ENCODE results near the gene RELN. TPM values are rescaled to one million over a fixed set of nuclear protein-coding genes. Genes with fewer than 3 reads are reported as not detected.

The RELN gene
- total RNA-seq, 1 donor from 2014 or later: not detected

GRCh38 chr7:103683348-103683747, 306.1 kb downstream of the RELN start:
- H3K4me3 Mint-ChIP-seq: no peak overlapping the region
- POLR2A ChIA-PET: no interaction called here
- ATAC-seq (ENCODE audit: low read depth): no peak
- intact Hi-C loops (cut with micrococcal nuclease): no loop called here
- DNase-seq: no peak
- H3K27ac Mint-ChIP-seq: no peak overlapping the region
- no peaks in the 10 kb centered on the region for H3K27me3 Mint-ChIP-seq
- CTCF ChIA-PET: no interaction called here
- no peaks in the 10 kb centered on the region for H3K36me3 Mint-ChIP-seq (ENCODE audit: low read depth)
- no peak for TF ChIP-seq CTCF (IDR thresholded peaks at IDR 0.05)
- H3K4me1 Mint-ChIP-seq: no peaks in the 10 kb centered on the region
- no peaks in the 10 kb centered on the region for H3K9me3 Mint-ChIP-seq

- CTCF ChIA-PET: no interaction called here
- no peaks in the 10 kb centered on the region for H3K27me3 Mint-ChIP-seq
- H3K4me1 Mint-ChIP-seq: no peaks in the 10 kb centered on the region
- DNase-seq (no peak), ATAC-seq (ENCODE audit: low read depth) (no peak)
- no peaks in the 10 kb centered on the region for H3K36me3 Mint-ChIP-seq (ENCODE audit: low read depth)
- intact Hi-C loops (cut with micrococcal nuclease): no loop called here
- no peak overlapping the region for H3K4me3 Mint-ChIP-seq
- TF ChIP-seq CTCF (IDR thresholded peaks at IDR 0.05): no peak
- no peaks in the 10 kb centered on the region for H3K9me3 Mint-ChIP-seq
- H3K27ac Mint-ChIP-seq: no peak overlapping the region
- POLR2A ChIA-PET: no interaction called here
Measured at GRCh38 chr7:103680161-103681144, 309.0 kb downstream of the RELN start.

DNA sequence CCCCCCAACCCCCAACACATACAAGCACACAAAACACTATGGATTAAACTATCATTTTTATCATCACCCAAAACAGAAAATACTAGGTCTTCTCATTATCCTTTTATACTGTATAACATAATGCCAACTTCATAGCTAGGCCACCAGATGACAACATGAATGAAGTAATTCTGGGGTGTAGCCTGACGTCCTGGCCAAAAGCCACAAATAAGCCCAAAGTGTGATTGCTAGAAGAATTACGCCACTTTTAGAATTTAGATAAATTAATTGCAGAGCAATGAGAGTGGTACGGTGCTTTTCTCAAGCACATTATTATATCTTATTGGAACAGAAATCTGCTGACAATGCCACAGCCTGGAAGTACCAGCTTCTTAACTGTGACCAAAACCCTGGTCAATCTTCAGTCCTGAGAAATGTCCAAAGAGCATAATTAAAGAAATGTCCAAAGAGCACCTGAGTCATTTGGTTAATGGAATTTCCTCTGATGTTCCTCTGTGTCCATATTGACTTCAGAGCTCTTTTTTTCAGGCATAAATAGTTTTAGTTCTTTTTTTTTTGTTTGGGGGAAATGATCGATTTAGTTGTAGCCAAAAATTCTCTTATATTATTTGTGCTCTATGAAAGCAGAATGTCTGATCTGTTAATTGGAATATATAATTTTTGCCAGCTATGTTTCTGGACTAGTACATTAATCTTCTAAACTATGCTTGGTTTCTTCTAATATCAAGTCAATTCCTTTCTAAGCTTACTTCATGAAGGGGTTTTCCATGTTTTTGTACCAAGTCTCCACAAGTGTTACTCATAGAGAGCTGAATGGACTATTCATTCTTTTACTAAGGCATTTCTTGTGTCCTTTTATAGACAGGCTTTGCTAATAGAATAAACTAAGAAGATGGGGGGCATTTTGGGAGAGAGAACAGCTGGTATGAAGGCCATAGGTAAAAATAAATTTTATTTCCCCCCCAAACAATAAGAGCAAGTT, 310.0 kb downstream of the RELN start:
- intact Hi-C loops (cut with micrococcal nuclease): no loop called here
- H3K4me3 Mint-ChIP-seq: no peak overlapping the region
- DNase-seq (no peak), ATAC-seq (ENCODE audit: low read depth) (no peak)
- ChIA-PET CTCF (no interaction called here), POLR2A (no interaction called here)
- H3K27me3 Mint-ChIP-seq: no peaks in the 10 kb centered on the region
- no peaks in the 10 kb centered on the region for H3K4me1 Mint-ChIP-seq
- H3K27ac Mint-ChIP-seq: no peak overlapping the region
- TF ChIP-seq CTCF (IDR thresholded peaks at IDR 0.05): no peak
- H3K36me3 Mint-ChIP-seq (ENCODE audit: low read depth): no peaks in the 10 kb centered on the region
- no peaks in the 10 kb centered on the region for H3K9me3 Mint-ChIP-seq

GRCh38 chr7:103668279-103668941, 321.0 kb downstream of the RELN start:
- no peaks in the 10 kb centered on the region for H3K9me3 Mint-ChIP-seq
- no peak for TF ChIP-seq CTCF (IDR thresholded peaks at IDR 0.05)
- H3K27ac Mint-ChIP-seq: no peak overlapping the region
- POLR2A ChIA-PET: no interaction called here
- no peak overlapping the region for H3K4me3 Mint-ChIP-seq
- ATAC-seq (ENCODE audit: low read depth): no peak
- DNase-seq: no peak
- H3K36me3 Mint-ChIP-seq (ENCODE audit: low read depth): no peaks in the 10 kb centered on the region
- intact Hi-C loops (cut with micrococcal nuclease): no loop called here
- H3K4me1 Mint-ChIP-seq: no peaks in the 10 kb centered on the region
- CTCF ChIA-PET: no interaction called here
- H3K27me3 Mint-ChIP-seq: peaks cover 5% of the 10 kb centered on the region

All from activated B cell treated with CpG ODN at 0.5 μM for 24 hours (primary cell).